ENCODE measurements around the gene RICTOR.
A peak's percentile ranks its signal among the peaks of the same experiment; 100 is the strongest.

Gene RICTOR

DNA sequence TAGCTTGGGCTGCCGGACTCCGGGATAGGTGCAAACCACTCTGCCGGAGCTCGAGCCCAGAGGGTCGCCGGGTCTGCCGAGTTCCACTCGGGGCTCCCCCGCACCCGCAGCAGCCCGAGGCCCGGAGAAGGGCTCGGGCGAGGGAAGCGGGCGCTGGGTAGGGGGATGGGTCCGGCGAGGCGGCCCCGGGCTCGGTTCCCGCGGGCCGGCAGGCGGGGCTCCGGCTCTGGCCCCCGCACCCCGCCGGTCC, 507 bp downstream of the RICTOR start:
- no peak for TF ChIP-seq CTCF (IDR thresholded peaks at IDR 0.05; ENCODE audit: low read depth, low read length, missing control alignments)
- H3K4me3 ChIP-seq (ENCODE audit: low read depth, low read length) = peak overlapping the region; percentile 86
- no peak for DNase-seq (ENCODE audit: low read depth)

- no peak for DNase-seq (ENCODE audit: low read depth)
- no peak for TF ChIP-seq CTCF (IDR thresholded peaks at IDR 0.05; ENCODE audit: low read depth, low read length, missing control alignments)
- peak overlapping the region; percentile 86 for H3K4me3 ChIP-seq (ENCODE audit: low read depth, low read length)
These were observed 1.1 kb downstream of the RICTOR start for GRCh38 chr5:39072925-39073766.

DNA sequence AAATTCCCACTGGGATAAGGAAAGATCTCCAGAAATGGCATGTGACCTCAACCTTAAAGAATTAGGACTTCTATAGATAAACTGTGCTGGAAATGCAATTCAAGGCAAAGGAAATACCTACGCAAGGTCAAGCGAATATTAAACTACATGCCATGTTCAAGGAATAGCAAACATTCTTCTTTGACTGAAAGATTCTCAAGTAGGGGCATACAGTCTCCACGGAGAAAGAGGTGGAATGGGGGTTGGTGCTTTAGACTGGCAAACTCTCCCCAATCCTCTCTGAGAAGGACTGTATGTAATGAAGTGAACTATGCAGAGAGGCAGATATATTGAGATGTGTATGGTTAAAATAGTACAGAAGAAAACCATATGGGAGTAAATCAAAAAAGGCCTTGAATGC, 6.1 kb downstream of the RICTOR start:
- TF ChIP-seq CTCF (IDR thresholded peaks at IDR 0.05; ENCODE audit: low read depth, low read length, missing control alignments) = no peak
- no peak overlapping the region for H3K4me3 ChIP-seq (ENCODE audit: low read depth, low read length)
- DNase-seq (ENCODE audit: low read depth) = no peak

GRCh38 chr5:39064450-39064849, 9.7 kb downstream of the RICTOR start:
- TF ChIP-seq CTCF (IDR thresholded peaks at IDR 0.05; ENCODE audit: low read depth, low read length, missing control alignments) = no peak
- no peak overlapping the region for H3K4me3 ChIP-seq (ENCODE audit: low read depth, low read length)
- DNase-seq (ENCODE audit: low read depth) = no peak

DNA sequence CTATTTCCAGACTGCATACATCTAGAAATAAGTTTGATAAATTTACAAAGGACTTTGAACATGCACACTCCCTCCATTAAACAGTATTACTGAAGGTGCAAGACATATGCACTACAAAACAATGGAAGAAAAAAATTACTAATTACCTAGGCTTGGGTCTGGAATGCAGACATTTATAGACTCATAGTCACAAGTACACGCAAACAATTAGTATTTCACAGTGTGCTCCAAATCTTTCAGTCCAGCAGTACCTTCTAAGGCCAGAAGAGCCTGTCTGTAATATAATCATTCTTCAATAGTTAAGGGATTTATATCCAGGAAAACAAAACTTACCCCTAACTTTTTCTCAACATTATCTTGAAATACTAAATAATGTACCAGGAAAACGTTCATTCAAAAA, 11.2 kb downstream of the RICTOR start:
- no peak overlapping the region for H3K4me3 ChIP-seq (ENCODE audit: low read depth, low read length)
- TF ChIP-seq CTCF (IDR thresholded peaks at IDR 0.05; ENCODE audit: low read depth, low read length, missing control alignments) = no peak
- DNase-seq (ENCODE audit: low read depth) = no peak

- DNase-seq (ENCODE audit: low read depth) = no peak
- H3K4me3 ChIP-seq (ENCODE audit: low read depth, low read length) = no peak overlapping the region
- TF ChIP-seq CTCF (IDR thresholded peaks at IDR 0.05; ENCODE audit: low read depth, low read length, missing control alignments) = no peak
These were observed 11.7 kb downstream of the RICTOR start for GRCh38 chr5:39062530-39062929.

- no peak for DNase-seq (ENCODE audit: low read depth)
- no peak overlapping the region for H3K4me3 ChIP-seq (ENCODE audit: low read depth, low read length)
- TF ChIP-seq CTCF (IDR thresholded peaks at IDR 0.05; ENCODE audit: low read depth, low read length, missing control alignments) = no peak
These were observed 12.1 kb downstream of the RICTOR start for GRCh38 chr5:39062104-39062503.
